D341Med (cell line): Measurements from ENCODE around the gene KAZN.

Experiments used
- DNase-seq: peaks from one replicate; pipeline ENCODE4 v3.0.0; 2012; ENCODE audit warnings: low spot score

Gene KAZN

DNA sequence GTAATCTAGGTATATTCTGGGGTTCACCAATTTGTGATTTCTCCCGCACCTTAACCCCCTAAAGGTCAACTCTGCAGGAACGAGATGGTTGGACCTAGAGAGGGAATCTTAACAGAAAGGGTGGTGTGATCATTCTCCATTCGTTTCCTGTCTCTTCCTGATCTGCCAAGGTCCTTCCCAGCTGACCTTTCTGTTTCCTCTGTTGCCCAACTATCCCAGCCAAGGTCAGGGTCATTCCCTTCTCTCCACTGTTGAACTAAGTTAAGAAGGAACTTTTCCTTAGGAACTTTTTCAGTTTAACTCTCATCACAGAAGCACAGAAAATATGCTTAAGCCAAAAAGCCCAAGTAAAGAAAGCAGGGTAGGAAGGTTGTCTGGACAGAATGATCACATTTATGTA, 49.3 kb downstream of the KAZN start:
- DNase-seq, result no peak

DNA sequence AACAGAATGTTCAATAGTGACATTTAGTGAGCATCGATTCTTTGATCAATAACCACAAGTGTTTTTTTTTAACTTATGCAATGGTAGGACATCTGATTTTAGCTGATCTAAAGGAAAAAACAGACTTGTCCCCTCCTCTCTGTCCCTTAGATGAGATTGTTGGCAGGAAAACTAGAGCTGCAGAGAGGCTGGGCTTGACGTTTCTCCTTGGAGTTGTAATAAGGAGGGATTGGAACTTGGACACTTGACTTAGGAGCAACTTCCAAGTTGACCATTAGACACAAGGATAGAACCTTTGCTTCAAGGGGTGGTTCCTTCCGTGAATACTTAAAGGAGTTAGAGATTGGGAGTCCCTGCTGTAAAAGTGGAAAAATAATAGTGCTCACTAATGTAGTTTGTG, 49.9 kb downstream of the KAZN start:
- no peak for DNase-seq

DNA sequence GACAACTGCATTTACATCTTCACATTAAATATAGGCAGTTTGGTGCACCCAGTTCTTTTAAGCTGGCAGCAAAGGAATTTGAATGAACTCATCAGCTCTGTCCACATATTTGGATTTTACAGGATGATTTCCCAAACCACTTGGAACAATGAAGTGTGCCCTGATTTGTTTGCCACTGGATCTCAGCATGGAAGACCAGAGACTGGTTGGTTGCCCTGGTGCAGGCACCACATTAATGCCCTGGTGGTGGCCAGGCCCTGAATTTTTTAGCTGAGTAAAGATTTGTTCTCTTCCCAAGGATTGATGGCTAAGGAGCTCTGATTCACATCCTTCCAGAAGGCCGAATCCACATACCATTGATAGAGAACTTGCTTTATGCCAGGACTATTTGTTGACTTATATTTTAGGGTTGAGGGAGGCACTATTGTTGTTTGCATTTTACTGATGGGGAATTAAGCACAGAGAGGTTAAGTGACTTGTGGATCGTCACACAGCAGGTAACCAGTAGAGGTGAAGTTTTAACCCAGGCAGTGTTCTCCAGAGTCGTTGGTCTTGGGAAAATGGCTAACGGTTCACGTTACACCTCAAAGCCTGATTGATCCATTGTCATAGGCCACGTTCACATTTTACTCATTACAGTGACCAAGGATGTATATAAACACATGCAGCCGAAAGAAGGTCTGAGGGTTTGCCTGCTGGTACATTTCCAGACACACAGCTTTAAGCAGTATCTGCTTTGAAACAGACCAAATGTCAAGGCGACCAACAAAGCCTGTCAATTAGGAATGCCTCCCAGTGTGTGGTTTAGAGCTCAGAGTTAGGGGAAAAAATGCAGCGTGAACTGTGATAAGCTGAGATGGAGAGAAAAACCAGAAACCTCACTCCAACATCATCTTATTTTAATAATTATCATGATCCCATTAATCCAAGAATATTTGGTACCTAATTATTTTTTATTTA, 50.7 kb downstream of the KAZN start:
- no peak for DNase-seq

DNA sequence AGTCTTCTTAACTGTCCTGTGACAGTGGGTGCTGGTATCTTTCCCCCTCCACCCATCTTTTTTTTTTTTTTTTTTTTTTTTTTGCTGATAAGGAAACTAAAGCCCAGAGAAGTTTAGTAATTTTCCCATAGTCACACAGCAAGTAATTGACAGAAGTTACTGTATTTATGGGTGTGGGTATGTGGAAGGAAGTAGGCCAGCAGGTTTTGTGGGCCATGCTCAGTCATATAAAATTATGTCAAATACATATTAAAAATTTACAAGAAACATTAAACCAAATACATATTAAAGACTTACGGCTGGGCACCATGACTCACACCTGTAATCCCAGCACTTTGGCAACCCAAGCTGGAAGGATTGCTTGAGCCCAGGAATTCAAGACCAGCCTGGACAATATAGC, 51.5 kb downstream of the KAZN start:
- no peak for DNase-seq

DNA sequence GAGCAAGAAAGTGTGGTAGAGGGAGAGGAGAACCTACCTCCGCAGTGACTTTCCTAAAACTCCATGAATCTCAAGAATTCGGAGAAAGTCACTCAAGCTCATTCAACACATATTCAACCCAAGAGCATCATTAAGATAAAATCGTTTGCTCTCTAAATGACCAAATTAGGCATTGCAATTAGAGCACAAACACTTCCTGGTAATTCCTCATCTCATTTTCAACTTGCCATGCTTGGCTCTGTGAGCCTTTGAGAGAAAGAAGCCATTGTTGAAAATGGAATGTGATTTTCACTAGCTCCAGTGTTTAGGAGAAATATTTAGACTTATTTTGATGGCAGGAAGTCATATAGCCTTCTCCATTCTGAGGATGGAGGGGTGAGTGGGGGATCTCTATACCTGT, 52.5 kb downstream of the KAZN start:
- DNase-seq, result no peak

DNA sequence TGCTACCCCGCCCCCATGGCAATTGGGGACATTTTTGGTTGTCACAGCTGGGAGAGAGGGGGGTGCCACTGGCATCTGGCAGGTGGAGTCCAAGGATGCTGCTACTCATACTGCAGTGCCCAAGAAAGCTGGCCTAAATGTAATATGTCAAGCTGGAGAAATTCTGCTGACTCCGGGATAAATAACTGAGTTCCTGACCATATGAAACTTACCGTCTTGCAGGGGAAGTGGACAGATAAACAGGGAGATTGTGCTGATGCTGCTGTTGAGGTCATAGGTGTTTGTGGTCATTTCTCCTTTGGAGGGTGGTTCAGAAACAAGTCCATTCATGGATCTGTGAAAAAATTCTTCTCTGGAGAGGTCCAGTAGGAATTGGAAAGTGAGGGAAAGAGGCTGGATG, 54.4 kb downstream of the KAZN start:
- DNase-seq, result no peak

DNA sequence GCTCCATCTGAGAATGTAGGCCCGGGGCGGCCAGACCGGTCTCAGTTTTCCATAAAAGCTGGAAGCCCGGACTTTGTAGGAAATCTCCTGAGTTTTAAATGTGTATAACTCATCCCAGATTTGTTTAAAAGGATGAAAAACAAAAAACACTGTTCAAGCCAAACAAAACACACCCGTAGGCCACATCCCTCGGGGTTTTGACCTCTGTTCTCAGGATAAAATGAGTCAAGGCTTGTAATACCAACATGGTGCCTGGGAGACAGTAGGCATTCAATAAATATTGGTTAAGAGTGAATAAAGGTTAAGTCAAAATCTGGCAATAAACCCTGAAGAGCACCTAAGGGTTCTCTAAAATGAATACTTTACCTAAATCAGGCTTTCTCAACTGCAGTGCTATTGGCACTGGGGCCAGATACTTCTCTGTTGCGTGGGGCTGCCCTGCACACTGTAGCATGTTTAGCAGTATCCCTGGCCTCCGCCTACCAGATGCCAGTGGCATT, 55.0 kb downstream of the KAZN start:
- DNase-seq, result no peak

DNA sequence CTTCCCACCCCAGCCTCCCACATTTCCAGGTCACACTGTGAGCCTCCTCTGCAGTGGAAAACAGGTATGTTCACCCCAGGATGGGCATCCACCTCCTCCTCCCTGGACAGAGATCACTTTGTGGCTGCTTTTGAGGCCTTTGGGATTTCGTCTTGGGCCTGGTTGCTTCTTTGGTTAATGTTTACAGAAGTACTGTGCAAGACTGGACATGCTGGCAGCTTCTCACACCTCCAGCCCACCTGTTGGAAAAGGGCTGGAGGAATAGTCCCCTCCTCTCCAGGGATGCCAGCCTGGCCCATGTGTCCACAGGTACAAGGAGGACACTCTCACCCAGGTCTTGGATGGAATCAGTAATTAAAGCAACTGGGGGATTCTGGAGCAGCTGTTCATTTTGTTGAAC, 56.1 kb downstream of the KAZN start:
- no peak for DNase-seq

DNA sequence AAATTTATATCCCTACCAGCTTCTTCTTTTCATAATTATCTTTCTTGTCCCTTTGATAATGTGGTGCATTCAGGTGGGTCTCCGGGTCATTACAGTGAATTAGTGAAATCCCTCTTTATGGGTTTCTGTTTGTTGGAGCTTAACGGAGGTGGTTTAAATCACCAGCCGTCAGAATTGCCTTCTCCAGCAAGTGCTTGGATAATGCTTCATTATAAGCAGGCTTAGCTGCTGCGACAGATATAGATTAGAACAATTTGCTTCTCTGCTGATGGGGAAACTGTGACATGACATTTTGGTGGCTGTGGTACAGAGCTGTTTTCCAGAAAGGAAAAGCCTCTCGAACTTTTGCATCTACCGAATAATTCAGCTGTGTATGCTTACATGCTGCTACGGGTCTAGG, 56.9 kb downstream of the KAZN start:
- DNase-seq, result no peak

DNA sequence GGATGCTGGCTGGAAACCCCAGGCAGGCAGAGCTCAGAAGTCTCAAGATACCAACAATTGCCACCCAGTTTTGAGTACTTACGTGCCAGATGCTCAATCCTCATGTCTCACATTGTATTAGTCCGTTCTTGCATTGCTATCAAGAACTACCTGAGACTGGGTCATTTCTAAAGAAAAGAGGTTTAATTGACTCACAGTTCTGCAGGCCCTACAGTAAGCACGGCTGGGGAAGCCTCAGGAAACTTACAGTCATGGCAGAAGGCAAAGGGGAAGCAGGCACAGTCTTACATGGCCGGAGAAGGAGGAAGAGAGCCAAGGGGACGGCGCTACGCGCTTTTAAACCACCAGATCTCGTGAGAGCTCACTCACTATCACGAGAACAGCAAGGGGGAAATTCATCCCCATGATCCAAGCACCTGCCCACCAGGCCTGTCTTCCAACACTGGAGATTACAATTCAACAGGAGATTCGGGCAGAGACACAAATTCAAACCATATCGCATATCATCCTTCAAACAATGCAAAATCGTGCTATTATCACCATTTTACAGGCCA, 58.0 kb downstream of the KAZN start:
- no peak for DNase-seq

DNA sequence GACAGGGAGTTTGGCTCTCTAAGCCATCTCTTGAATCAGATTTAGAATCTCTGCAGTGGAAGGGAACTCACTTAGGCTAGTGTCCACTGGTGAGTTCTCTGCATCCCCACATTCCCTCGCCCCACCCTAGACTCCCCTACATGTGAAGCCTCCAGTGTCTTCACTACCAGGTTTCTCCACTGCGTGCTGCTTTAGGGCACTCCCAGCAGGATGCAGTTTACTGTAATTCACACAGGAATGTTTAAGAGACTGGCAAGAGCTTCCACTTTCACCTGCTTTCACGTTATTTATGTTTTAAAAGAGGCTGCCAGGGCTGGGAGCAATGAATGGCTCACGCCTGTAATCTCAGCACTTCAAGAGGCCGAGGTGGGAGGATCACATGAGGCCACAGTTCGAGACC, 60.2 kb downstream of the KAZN start:
- no peak for DNase-seq

DNA sequence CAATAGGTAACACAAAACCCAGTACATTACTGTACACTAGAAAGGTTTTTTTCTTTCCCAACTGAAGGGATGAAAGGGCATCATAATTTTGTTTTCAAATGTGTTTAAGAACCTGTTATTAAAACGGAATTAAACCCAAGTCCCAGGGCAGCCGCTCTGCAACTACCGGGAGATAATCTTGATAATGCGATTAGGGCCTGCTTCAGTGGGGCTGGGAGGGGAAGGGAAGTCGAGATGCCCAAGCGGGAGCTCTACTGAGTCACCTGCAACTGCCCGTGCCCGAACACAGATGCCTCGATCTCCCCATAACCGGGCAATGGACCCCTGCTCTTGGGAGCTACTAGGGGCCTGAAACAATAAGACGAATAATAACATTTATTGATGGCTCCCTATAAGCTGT, 61.4 kb downstream of the KAZN start:
- peak; percentile 82 for DNase-seq

DNA sequence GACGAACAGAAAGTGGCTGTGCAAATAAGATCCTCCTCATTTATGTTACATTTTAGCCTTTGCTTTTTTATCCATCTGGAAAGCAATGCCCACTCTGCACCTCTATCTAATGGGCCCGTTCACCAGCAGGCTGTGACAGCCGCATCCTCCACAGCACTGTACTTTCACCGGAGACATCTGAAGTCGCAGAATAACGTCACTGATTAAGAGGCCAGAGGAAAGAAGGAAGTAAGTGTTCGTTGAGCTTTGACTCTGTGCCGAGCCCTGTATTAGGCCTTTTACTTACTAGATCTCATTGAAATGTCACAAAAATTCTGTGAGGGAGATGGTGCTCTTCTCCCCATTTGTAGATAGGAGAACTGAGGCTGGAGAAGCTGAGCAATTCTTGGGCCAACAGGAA, 62.3 kb downstream of the KAZN start:
- DNase-seq, result no peak

DNA sequence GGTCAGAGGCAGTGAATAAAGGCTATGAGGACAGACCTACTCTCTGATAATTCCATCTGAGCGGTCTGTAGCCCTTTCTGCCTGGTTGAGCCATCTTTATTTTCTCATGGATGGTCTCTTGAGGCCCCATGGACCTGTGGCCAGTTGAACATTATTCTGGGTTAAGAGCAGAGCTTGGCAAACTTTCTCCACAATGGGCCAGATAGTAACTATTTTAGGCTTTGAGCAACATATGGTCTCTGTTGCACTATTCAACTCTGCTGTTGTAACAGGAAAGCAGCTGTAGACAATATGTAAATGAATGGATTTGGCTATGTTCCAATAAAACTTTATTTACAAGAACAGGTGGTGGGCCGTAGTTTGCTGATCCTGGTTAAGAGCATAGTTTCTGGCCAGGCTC, 62.7 kb downstream of the KAZN start:
- DNase-seq, result no peak

DNA sequence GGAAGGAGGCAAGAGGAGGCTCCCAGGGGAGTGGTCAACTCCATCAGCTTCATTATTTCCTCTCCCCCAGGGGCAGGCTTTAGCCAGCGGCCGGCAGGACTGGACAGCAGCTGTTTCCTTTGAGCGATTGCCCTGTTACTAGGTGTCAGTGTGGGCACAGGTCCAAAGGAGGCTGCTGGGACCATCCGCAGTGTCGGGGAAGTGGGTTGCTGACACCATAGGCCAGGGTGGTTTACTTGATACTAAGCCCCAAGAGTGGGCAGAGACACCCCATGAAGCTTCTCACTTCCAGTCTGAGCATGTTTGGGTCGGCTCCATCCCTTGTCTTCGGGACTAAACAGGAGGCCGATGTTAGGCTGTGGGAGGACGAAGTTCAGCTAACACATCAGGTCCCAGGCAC, 63.6 kb downstream of the KAZN start:
- no peak for DNase-seq

DNA sequence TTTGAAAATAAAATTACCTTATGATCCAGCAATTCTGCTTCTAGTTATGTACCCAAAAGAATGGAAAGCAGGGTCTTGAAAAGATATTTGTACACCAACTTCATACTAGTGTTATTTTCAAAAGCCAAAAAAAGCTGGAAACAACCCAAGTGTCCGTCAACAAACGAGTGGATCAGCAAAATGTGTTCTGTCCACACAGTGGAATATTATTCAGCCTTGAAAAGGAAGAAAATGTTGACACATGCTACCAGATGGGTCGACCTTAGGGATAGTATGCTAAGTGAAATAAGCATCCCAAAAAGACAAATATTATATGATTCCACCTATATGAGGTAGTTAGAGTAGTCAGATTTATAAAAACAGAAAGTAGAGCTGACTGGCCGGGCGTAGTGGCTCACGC, 65.3 kb downstream of the KAZN start:
- no peak for DNase-seq

DNA sequence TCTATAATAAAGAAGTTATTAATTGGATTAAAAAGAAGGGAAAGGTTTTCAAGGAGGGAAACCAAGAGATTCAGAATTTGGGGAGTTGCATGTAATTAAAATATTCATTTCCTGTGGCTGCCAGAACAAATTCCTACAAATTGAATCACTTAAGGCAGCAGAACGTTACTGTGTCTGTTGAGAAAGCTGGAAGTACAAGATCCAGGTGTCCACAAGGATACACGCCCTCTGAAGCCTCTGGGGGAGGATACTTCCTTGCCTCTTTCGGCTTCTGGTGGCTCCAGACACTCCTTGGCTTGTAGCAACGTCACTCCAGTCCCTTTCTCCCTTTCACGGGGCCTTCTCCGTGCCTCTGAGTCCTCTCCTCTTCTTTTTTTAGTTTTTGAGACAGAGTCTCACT, 67.9 kb downstream of the KAZN start:
- DNase-seq, result no peak

DNA sequence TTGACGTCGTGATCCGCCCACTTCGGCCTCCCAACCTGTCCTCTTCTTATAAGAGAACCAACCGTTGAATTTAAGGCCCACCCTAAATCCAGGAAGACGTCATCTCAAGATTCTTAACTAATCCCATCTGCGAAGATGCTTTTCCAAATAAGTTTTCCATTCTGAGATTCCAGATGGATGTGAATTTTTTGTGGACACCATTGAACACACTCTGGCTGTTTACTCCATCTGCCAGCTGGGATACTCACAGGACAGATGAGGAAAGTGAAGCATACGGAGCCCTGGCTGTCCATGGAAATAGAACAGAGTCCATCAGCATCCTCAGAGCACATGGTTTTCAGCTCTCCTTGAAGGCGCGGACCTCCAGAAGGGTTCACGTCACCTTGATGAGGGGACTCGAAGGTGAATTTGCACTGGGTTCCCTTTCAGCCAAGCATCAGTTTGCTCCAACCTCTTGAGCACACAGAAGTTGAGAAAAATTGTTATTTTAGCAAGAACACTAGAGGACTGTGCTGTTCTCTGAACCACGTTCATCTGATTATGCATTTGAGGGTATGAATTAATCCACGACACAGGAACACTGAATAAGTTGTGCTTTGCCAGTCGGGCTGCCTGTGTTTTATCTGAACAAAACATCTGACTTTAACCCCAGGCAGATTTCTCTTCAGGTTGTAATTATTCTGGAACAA, 68.6 kb downstream of the KAZN start:
- DNase-seq, result no peak

DNA sequence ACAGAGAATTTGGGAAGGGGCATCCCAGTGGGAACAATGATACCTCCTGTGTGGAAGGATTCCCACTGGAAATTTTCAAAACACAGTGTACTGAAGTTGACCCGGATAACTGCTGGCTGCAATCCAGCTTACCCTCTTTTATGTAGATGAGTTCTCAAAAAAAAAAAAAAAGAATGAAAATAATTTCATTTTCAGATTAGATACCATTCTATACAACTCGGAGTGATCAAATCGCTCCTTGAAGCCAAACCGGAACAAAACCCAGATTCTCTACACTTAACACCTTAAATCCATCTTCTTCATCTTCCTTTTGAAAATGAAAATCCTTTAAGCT, 69.1 kb downstream of the KAZN start:
- DNase-seq, result no peak

DNA sequence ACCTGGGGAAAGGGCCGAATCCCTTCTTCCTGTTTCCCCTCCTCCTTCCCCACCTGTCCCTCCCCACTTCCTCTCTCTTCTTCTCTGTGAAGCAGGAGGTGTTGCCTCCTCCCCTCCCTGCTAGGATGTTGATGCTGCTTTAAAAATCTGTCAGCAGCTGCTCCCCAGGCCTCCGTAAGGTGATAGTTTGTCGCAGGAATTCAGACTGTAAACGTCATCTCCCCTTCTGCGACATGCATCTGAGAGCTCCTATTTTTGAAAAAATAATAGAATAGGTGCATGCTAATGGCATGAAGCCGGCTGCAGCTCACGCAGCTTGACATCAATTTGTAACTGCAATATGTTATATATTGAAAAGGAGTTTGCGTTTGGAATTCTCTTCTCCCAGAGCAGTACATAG, 70.1 kb downstream of the KAZN start:
- no peak for DNase-seq

DNA sequence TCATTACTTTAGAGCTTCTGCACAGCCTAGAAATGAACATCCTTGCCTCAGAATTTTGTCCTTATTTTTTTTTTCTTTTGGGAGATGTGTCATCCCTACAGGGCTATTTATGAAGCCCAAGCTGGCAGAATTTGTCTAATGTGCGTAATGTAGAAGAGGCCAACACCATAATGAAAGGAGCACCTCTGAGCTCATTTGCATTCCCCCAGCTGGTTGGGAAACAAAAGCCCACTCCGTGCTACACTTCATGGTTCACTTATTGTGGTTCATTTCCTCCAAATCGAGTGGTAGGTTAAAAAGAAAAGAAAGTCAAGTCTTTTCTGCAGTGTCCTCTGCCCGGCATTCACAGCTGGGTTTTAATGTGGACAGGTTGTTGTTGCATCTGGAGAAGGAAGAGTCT, 73.5 kb downstream of the KAZN start:
- no peak for DNase-seq

DNA sequence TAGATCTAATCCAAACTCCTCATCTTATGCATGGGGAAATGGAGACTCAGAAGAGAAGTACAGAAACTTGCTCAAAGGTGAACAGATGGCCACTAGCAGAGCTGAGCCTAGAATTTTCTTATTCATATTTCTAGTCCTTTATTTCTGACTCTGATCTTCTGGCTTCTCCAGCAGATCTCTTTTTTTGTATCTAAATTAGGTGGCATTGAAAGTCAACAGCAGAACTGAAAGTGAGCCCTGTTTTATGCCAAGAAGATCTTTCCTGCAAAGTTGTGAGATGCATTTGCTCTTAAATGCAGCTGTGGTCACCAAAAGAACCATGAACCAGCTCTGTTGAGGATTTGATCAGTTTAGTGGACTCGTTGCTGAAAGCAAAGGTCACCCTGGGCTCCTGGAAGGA, 75.5 kb downstream of the KAZN start:
- no peak for DNase-seq

DNA sequence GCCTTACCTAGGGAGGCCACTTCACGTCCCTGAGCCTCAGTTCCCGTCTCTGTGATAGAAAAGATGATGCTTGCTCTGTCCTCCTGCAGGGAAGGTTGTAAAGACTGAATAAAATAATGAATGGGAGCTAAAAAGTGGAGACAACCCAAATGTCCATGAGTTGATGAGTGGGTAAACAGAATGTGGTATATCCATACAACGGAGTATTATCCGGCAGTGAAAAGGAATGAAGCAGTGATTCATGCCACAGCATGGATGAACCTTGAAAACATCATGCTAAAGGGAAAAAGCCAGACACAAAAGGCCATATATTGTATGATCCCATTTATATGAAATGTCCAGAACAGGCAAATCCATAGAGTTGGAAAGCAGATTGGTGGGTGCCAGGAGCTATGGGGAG, 77.9 kb downstream of the KAZN start:
- DNase-seq, result no peak
